ENCODE measurements around the gene RNPS1.

GRCh38 chr16:2295056-2295798, 27.3 kb upstream of the RNPS1 start:
- TF ChIP-seq CTCF (IDR thresholded peaks at IDR 0.05) (no peak), EP300 (IDR thresholded peaks at IDR 0.05) (no peak), POLR2A (IDR thresholded peaks at IDR 0.05) (no peak)

All from ovary (tissue), 3 donors.